Fibroblast of pulmonary artery (primary cell): ENCODE data around the gene NOP14.
A peak's percentile ranks its signal among the peaks of the same experiment; 100 is the strongest.
"Not testable (repeated sequence)": the region's sequence is repeated elsewhere in the genome, so short reads cannot be mapped to it uniquely, and the experiment has no call there.

Experiments
- DNase-seq: peaks from one replicate; pipeline ENCODE4 v3.0.0-alpha.2; 2010; ENCODE audit warnings: low read depth
- H3K4me3 ChIP-seq: replicated peaks from 2 replicates; pipeline ENCODE4 v1.5.1; 2011; ENCODE audit warnings: low read depth, mild to moderate bottlenecking, control low read depth, low read length, moderate library complexity
- CTCF ChIP-seq: IDR thresholded peaks from 2 replicates; pipeline ENCODE4 v1.5.1; 2011; ENCODE audit warnings: mild to moderate bottlenecking, control low read depth, low read length, inconsistent platforms; ENCODE audit errors: missing control alignments

The NOP14 gene

GRCh38 chr4:2923668-2924173 is 39.5 kb downstream of the NOP14 start:
- no peak for TF ChIP-seq CTCF
- DNase-seq = no peak
- H3K4me3 ChIP-seq = no peak overlapping the region

- no peak overlapping the region for H3K4me3 ChIP-seq
- peak; percentile 72 for DNase-seq
- no peak for TF ChIP-seq CTCF
Observed at GRCh38 chr4:2923141-2923551, 40.1 kb downstream of the NOP14 start.

- DNase-seq = peak; percentile 35
- H3K4me3 ChIP-seq = not testable (repeated sequence)
Observed at GRCh38 chr4:2922453-2923101, 40.6 kb downstream of the NOP14 start.

- not testable (repeated sequence) for DNase-seq, H3K4me3 ChIP-seq
Observed at GRCh38 chr4:2918714-2919113, 44.5 kb downstream of the NOP14 start.

GRCh38 chr4:2918300-2918699 is 44.9 kb downstream of the NOP14 start:
- not testable (repeated sequence) for DNase-seq, H3K4me3 ChIP-seq

GRCh38 chr4:2916696-2917095 is 46.5 kb downstream of the NOP14 start:
- DNase-seq = not testable (repeated sequence)

GRCh38 chr4:2915789-2916188 is 47.4 kb downstream of the NOP14 start:
- no peak for TF ChIP-seq CTCF
- no peak overlapping the region for H3K4me3 ChIP-seq
- no peak for DNase-seq

More at GRCh38 chr4:2916696-2917095, 46.5 kb downstream of the NOP14 start:
- H3K4me3 ChIP-seq = not testable (repeated sequence)

GRCh38 chr4:2914256-2915126 is 48.7 kb downstream of the NOP14 start:
- no peak for DNase-seq
- no peak for TF ChIP-seq CTCF
- no peak overlapping the region for H3K4me3 ChIP-seq

- H3K4me3 ChIP-seq = no peak overlapping the region
- no peak for DNase-seq
- TF ChIP-seq CTCF = no peak
Observed at GRCh38 chr4:2913168-2913567, 50.0 kb downstream of the NOP14 start.
